Lung microvascular endothelial cell (primary cell): ENCODE measurements around the gene SNU13. TPM values are rescaled to one million over a fixed set of nuclear protein-coding genes. Genes with fewer than 3 reads are reported as not detected.
A peak's percentile ranks its signal among the peaks of the same experiment; 100 is the strongest.
"Not testable (repeated sequence)": the region's sequence is repeated elsewhere in the genome, so short reads cannot be mapped to it uniquely, and the experiment has no call there.

Source experiments
- DNase-seq, 2 donors: peaks; one replicate each; pipeline versions ENCODE4 v3.0.0 to v3.0.0-alpha.2; 2010; ENCODE audit warnings: low read depth in 2 of 2
- total RNA-seq: library from RNA; depleted of rRNA; stranded (reverse); fragments of >200 nt; gene quantifications from 2 replicates; pipeline ENCODE4 v1.2.1, GENCODE V29; 2014

SNU13 gene
- total RNA-seq, 1 donor from 2014 or later, result 77.6 TPM

GRCh38 chr22:41642331-41643110 lies 46.1 kb downstream of the SNU13 start:
- DNase-seq, result no peak

- DNase-seq, result no peak
Observed at GRCh38 chr22:41641854-41642253, 46.8 kb downstream of the SNU13 start.

GRCh38 chr22:41638748-41639147 lies 49.9 kb downstream of the SNU13 start:
- DNase-seq, result no peak

DNA sequence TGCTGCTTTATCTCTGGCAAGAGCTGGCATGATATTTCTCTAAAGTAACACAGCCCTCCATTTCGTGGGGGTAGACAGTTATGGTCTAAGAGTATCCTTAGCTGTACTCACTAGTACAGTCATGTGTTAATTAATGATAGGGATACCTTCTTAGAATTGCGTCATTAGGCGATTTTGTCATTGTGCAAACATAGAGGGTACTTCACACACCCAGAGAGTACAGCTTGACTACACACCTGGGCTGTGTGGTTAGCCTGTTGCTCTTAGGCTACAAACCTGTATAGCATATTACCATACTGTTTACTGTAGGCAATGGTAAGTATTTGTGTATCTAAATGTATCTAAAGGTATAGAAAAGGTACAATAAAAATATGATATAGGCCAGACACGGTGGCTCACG lies 50.5 kb downstream of the SNU13 start:
- DNase-seq, result no peak

GRCh38 chr22:41637623-41638022 lies 51.0 kb downstream of the SNU13 start:
- not testable (repeated sequence) for DNase-seq

- DNase-seq, result peak in 1 of 2 donors; percentile 29
Observed at GRCh38 chr22:41636467-41636866, 52.2 kb downstream of the SNU13 start.

- DNase-seq, result not testable (repeated sequence)
Observed at GRCh38 chr22:41634610-41635009, 54.1 kb downstream of the SNU13 start.

DNA sequence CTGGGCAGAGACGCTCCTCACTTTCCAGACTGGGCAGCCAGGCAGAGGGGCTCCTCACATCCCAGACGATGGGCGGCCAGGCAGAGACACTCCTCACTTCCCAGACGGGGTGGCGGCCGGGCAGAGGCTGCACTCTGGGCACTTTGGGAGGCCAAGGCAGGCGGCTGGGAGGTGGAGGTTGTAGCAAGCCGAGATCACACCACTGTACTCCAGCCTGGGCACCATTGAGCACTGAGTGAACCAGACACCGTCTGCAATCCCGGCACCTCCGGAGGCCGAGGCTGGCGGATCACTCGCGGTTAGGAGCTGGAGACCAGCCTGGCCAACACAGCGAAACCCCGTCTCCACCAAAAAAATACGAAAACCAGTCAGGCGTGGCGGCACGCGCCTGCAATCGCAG lies 57.1 kb downstream of the SNU13 start:
- DNase-seq, result not testable (repeated sequence)

DNA sequence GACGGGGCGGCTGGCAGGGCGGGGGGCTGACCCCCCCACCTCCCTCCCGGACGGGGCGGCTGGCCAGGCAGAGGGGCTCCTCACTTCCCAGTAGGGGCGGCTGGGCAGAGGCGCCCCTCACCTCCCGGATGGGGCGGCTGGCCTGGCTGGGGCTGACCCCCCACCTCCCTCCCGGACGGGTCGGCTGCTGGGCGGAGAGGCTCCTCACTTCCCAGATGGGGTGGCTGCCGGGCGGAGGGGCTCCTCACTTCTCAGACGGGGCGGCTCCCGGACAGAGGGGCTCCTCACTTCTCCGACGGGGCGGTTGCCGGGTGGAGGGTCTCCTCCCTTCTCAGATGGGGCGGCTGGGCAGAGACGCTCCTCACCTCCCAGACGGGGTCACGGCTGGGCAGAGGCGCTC lies 57.6 kb downstream of the SNU13 start:
- DNase-seq, result not testable (repeated sequence)

DNA sequence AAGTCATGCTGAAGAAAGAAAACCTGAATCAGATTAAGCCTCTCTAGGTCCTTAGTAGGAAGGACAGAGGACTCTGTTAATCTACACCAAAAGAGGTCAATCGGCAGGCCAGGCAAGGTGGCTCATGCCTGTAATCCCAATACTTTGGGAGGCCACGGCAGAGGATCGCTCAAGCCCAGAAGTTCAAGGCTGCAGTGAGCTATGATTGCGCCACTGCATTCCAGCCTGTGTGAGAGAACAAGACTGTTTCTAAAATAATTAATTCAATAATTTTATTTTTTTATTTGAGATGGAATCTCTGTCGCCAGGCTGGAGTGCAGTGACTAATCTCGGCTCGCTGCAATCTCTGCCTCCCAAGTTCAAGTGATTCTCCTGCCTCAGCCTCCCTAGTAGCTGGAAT lies 63.1 kb downstream of the SNU13 start:
- no peak for DNase-seq

Other genes with a start within 250 kb of the SNU13 start
- 11.6 and 16.5 TPM in 2 replicates for gene TOB2, start 242.1 kb downstream of the SNU13 start, total RNA-seq
- 63.2 and 66.1 TPM in 2 replicates for gene PHF5A, start 220.2 kb downstream of the SNU13 start, total RNA-seq
- gene ACO2, start 219.8 kb downstream of the SNU13 start, total RNA-seq, result 60.4 and 81.0 TPM in 2 replicates
- gene POLR3H, start 144.4 kb downstream of the SNU13 start, total RNA-seq, result 9.3 and 9.6 TPM in 2 replicates
- not detected in 2 replicates for gene CSDC2, start 127.9 kb downstream of the SNU13 start, total RNA-seq
- 2.2 and 2.6 TPM in 2 replicates for gene PMM1, start 99.0 kb downstream of the SNU13 start, total RNA-seq
- 11.6 and 15.3 TPM in 2 replicates for gene DESI1, start 67.8 kb downstream of the SNU13 start, total RNA-seq
- gene XRCC6, start 67.6 kb downstream of the SNU13 start, total RNA-seq, result 215 and 281 TPM in 2 replicates
- 0.40 and 2.8 TPM in 2 replicates for gene MEI1, start 10.6 kb upstream of the SNU13 start, total RNA-seq
- 2.4 and 4.8 TPM in 2 replicates for gene CCDC134, start 111.8 kb upstream of the SNU13 start, total RNA-seq
- 36.4 and 47.2 TPM in 2 replicates for gene SREBF2, start 144.2 kb upstream of the SNU13 start, total RNA-seq
- gene SHISA8, start 226.2 kb upstream of the SNU13 start, total RNA-seq, result not detected in 2 replicates
- gene TNFRSF13C, start 237.9 kb upstream of the SNU13 start, total RNA-seq, result under 0.01 TPM in 1 of 2 replicates, not detected in the other